ENCODE data around the gene NOXO1. TPM values are rescaled to one million over a fixed set of nuclear protein-coding genes. Genes with fewer than 3 reads are reported as not detected.
"Not testable (repeated sequence)": the region's sequence is repeated elsewhere in the genome, so short reads cannot be mapped to it uniquely, and the experiment has no call there.

Gene NOXO1
- total and polyA plus RNA-seq, 8 donors, result 0.35 to 1.6 (median 0.58) TPM; not detected in 1

- Histone ChIP-seq H3K9me3 (no peaks in the 10 kb centered on the region), H3K27ac (peak overlapping the region; percentile 76 to 90 (median 86)), H3K36me3 (peaks cover 0 to 22% (median 7%) of the 10 kb centered on the region in 3 donors), H3K4me3 (peak overlapping the region; percentile 59 to 79 (median 70)), H3K27me3 (no peaks in the 10 kb centered on the region), H3K4me1 (peaks cover 0 to 25% (median 18%) of the 10 kb centered on the region in 3 donors)
- ATAC-seq, result peak; percentile 8 to 33 (median 22)
- FAIRE-seq, result no peak
- WGBS, 2 donors, result 12% methylated on average over 17 of the region's 17 CpGs
- no peak for TF ChIP-seq CTCF (IDR thresholded peaks at IDR 0.05)
- intact Hi-C loops (cut with DNase I), result no loop called here
- DNase-seq, result peak in 5 of 6 donors; percentile 66 to 84 (median 72)
Measured at GRCh38 chr16:1942047-1942809, 39.0 kb downstream of the NOXO1 start.

GRCh38 chr16:1941162-1942046 is 39.9 kb downstream of the NOXO1 start:
- ATAC-seq (peak; percentile 30 to 41 (median 38)), FAIRE-seq (no peak), DNase-seq (peak; percentile 68 to 88 (median 78))
- H3K4me1 ChIP-seq, result peaks cover 0 to 25% (median 18%) of the 10 kb centered on the region in 3 donors
- peak in 3 of 4 donors; percentile 14 to 38 (median 22) for TF ChIP-seq CTCF (IDR thresholded peaks at IDR 0.05)
- peak overlapping the region; percentile 76 to 90 (median 86) for H3K27ac ChIP-seq
- H3K4me3 ChIP-seq, result peak overlapping the region; percentile 59 to 79 (median 70)
- H3K36me3 ChIP-seq, result peaks cover 3 to 22% (median 7%) of the 10 kb centered on the region in 3 donors
- intact Hi-C loops (cut with DNase I), result no loop called here
- H3K27me3 ChIP-seq, result no peaks in the 10 kb centered on the region
- no peaks in the 10 kb centered on the region for H3K9me3 ChIP-seq
- WGBS, 2 donors, result 38 to 43% methylated on average over 30 of the region's 30 CpGs

- Histone ChIP-seq H3K36me3 (peaks cover 3 to 22% (median 7%) of the 10 kb centered on the region in 3 donors), H3K27me3 (no peaks in the 10 kb centered on the region), H3K27ac (peak overlapping the region; percentile 76 to 90 (median 86)), H3K4me3 (peak overlapping the region in 3 of 4 donors; percentile 60 to 79 (median 79)), H3K9me3 (no peaks in the 10 kb centered on the region), H3K4me1 (peaks cover 0 to 25% (median 18%) of the 10 kb centered on the region in 3 donors)
- DNase-seq (peak; percentile 72 to 97 (median 94)), ATAC-seq (peak; percentile 60 to 67 (median 66)), FAIRE-seq (no peak)
- TF ChIP-seq CTCF (IDR thresholded peaks at IDR 0.05), result no peak
- WGBS, 2 donors, result 39 to 41% methylated on average over 23 of the region's 23 CpGs
- intact Hi-C loops (cut with DNase I), result no loop called here
Measured at GRCh38 chr16:1940273-1941161, 40.8 kb downstream of the NOXO1 start.

GRCh38 chr16:1939833-1940232 is 41.4 kb downstream of the NOXO1 start:
- peak overlapping the region in 3 of 4 donors; percentile 76 to 90 (median 85) for H3K27ac ChIP-seq
- ATAC-seq; intact Hi-C loops (cut with DNase I); H3K9me3 ChIP-seq; FAIRE-seq; H3K27me3 ChIP-seq; DNase-seq: not testable (repeated sequence)
- peaks cover 0 to 25% (median 18%) of the 10 kb centered on the region in 3 donors for H3K4me1 ChIP-seq
- H3K36me3 ChIP-seq, result peaks cover 3 to 22% (median 7%) of the 10 kb centered on the region in 3 donors
- 42 to 47% methylated on average over 8 of the region's 8 CpGs for WGBS, 2 donors
- H3K4me3 ChIP-seq, result peak overlapping the region in 1 of 4 donors; percentile 79

All from pancreas (tissue), 10 donors.